ENCODE measurements around the gene TTC5.
"Not testable (repeated sequence)": the region's sequence is repeated elsewhere in the genome, so short reads cannot be mapped to it uniquely, and the experiment has no call there.

TTC5 gene

GRCh38 chr14:20277409-20277808 is 28.3 kb downstream of the TTC5 start:
- no peak overlapping the region for H3K4me3 ChIP-seq (ENCODE audit: control insufficient read depth, low read depth, low read length)
- TF ChIP-seq CTCF (conservative IDR thresholded peaks at IDR 0.05; ENCODE audit: control insufficient read depth, insufficient read depth, low read depth, low read length), result no peak
- no peak for DNase-seq (ENCODE audit: low read depth)

GRCh38 chr14:20274062-20274461 is 31.7 kb downstream of the TTC5 start:
- no peak for TF ChIP-seq CTCF (conservative IDR thresholded peaks at IDR 0.05; ENCODE audit: control insufficient read depth, insufficient read depth, low read depth, low read length)

GRCh38 chr14:20264361-20264760 is 41.4 kb downstream of the TTC5 start:
- DNase-seq (ENCODE audit: low read depth); H3K4me3 ChIP-seq (ENCODE audit: control insufficient read depth, low read depth, low read length): not testable (repeated sequence)

More at GRCh38 chr14:20274062-20274461, 31.7 kb downstream of the TTC5 start:
- DNase-seq (ENCODE audit: low read depth), result no peak
- H3K4me3 ChIP-seq (ENCODE audit: control insufficient read depth, low read depth, low read length), result no peak overlapping the region

- no peak for TF ChIP-seq CTCF (conservative IDR thresholded peaks at IDR 0.05; ENCODE audit: control insufficient read depth, insufficient read depth, low read depth, low read length)
- no peak overlapping the region for H3K4me3 ChIP-seq (ENCODE audit: control insufficient read depth, low read depth, low read length)
- peak; percentile 90 for DNase-seq (ENCODE audit: low read depth)
Measured at GRCh38 chr14:20262642-20263128, 43.1 kb downstream of the TTC5 start.

GRCh38 chr14:20247646-20248246 is 58.0 kb downstream of the TTC5 start:
- no peak for TF ChIP-seq CTCF (conservative IDR thresholded peaks at IDR 0.05; ENCODE audit: control insufficient read depth, insufficient read depth, low read depth, low read length)
- H3K4me3 ChIP-seq (ENCODE audit: control insufficient read depth, low read depth, low read length), result no peak overlapping the region
- no peak for DNase-seq (ENCODE audit: low read depth)
